GM19463 (cell line): ENCODE measurements around the gene TMEM114.
"Not testable (repeated sequence)": the region's sequence is repeated elsewhere in the genome, so short reads cannot be mapped to it uniquely, and the experiment has no call there.

Source experiments
- ATAC-seq: cut with Tn5 transposase; IDR thresholded peaks from one replicate; pipeline ENCODE4 v1.9.1; 2021; ENCODE audit warnings: mild to moderate bottlenecking, moderate library complexity; ENCODE audit not compliant: unreplicated experiment

Gene TMEM114

DNA sequence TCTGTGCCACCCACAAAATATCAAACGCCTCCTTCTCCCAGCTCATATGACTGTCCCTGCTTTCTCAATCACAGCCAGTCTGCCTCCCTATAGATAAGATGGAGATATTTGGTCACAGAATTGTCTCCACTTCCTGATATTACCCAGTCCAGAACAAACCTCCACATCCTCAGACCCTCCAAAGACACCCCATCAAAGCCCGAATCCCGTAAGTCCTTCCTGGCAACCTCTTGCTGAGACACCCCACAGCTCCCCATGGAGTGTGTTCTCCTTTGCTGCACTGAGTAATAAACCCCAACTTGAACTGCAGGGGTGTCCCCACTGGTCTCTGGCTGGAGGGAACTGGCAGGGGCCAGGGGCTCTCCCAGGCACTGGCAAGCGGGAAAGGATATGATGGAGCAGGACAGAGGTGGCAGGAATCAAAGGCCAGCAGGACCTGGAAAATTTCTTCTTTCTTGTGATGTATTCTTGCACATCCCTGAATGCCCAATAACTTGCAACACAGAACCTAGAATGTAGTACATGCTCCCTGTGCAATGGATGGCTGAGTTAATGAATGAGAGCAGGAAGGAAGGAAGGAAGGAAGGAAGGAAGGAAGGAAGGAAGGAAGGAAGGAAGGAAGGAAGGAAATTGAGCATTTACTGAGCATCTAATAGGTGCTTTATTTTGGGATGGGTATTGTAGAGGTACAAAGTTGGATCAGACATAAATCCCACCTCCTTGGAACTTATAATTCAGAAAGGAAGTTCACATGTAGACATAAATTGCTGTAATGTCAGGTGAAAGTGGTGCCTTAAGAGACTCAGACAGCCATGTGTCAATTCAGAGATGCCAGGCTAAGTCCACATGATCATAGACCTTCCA, 13.9 kb downstream of the TMEM114 start:
- ATAC-seq, result no peak

- ATAC-seq, result no peak
These were observed 14.9 kb downstream of the TMEM114 start for GRCh38 chr16:8575399-8575798.

DNA sequence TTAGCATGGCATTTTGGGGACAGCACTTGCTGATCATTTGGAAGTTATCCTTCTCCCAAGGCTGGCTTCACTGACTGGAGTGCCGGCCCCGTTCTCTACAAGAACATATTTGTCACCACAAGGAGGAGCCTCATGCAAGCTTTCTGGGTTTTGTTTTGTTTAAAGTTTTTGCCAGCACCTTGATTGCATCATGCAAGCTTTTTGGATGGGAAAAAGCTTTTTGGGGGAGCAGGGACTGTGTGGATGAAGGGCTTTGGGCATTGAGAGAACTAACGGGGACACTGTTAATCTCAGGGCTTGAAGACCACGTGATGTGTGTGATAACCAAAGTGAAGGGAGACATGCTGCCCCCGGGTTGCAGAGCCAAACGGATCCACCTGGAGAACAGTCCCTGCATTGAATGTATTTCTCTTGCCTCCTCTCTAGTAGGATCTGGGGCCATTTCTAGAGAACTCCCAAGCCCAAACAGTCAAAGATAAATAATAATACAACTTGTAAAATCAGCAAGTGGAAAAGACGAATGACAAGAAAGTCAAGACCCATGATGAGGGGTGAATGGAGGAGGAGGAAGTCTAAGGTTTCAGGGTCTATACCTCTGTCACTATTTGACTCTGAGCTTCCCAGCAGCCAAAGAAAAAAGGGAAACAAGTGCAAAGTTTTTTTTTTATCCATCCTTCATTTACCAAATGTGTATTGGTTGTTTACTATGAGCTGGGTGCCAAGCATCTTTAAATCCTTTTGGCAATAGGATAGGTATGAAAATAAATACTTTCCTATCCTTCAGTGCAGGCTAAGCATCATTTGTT, 17.2 kb downstream of the TMEM114 start:
- ATAC-seq, result no peak

- no peak for ATAC-seq
These were observed 18.0 kb downstream of the TMEM114 start for GRCh38 chr16:8572063-8572918.

GRCh38 chr16:8571061-8571596, 19.2 kb downstream of the TMEM114 start:
- ATAC-seq, result no peak

- not testable (repeated sequence) for ATAC-seq
These were observed 19.9 kb downstream of the TMEM114 start for GRCh38 chr16:8570393-8570792.

DNA sequence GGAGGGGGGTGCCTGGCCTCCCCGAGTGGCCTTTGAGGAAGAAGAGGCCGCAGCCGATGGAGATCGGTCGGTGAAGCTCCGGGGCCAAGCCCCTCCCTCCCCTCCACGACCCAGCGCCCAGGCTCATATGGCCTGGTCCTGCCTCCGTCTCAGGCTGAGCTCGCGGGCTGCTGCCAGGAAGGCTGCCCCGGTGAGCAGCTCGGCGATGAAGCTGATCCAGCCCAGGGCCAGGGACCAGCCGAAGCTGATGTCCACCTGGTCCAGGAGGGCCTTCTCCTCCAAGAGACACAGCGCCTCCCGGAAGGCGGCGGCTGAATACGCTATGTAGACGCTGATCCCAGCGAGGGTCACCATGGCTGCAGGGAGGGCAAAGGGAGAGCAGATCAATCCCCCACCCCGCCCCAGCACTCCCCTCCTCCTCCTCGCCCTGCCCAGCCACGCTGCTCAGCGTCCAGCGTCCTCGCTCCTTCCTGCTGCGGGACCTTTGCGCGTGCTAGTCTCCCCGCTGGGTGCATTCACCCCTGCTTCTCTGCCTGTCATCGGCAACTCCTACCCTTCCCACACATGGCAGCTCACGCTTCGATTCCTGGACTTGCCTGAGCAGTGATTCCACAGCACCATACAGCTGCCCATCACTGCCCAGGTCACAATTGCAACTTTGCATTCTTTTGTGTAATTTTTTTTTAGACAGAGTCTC, 20.5 kb downstream of the TMEM114 start:
- no peak for ATAC-seq

GRCh38 chr16:8568231-8568617, 22.1 kb downstream of the TMEM114 start:
- ATAC-seq, result no peak

DNA sequence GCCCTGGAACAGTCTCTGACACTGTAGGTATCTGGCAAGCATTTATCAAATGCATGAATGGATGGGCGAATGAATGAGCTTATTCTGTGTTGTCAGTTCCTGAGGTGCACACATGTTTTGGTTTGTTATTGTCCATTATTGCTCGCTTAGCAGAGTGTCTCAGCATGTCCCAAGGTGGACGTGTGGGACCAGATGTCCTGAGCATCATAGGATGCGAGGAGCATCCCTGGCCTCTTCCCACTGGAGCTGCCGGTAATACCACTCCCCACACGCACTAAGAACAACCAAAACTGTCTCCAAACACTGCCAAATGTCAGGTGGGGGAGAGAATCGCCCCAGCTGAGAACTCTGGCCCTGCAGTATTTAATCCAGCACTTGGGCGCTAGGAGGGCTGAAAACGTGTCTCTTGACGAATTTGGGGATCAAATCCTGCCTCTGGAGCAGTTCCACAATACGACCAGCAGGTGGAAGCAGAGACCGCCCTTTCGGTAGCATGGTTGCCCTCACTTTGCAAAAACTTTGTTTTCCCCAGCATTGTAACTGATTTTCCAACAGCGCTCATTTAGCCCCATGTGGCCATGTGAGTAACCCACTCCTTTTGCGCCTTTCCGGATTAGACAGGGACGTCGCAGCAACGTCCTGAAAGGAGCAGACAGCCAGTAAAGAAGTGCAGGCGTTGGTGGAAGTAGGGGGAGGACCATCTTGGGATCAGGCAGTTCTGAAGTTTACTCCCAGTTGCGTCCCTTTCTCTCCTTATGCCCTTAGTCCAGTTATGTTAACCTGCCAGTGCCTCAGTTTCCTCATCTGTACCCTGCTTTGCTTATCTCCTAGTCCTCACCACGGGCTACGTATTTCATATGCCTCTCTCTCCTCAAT, 22.7 kb downstream of the TMEM114 start:
- peak; percentile 89 for ATAC-seq

- ATAC-seq, result no peak
These were observed 24.8 kb downstream of the TMEM114 start for GRCh38 chr16:8565498-8565897.

- no peak for ATAC-seq
These were observed 25.4 kb downstream of the TMEM114 start for GRCh38 chr16:8564934-8565345.

- not testable (repeated sequence) for ATAC-seq
These were observed 26.3 kb downstream of the TMEM114 start for GRCh38 chr16:8563944-8564540.

DNA sequence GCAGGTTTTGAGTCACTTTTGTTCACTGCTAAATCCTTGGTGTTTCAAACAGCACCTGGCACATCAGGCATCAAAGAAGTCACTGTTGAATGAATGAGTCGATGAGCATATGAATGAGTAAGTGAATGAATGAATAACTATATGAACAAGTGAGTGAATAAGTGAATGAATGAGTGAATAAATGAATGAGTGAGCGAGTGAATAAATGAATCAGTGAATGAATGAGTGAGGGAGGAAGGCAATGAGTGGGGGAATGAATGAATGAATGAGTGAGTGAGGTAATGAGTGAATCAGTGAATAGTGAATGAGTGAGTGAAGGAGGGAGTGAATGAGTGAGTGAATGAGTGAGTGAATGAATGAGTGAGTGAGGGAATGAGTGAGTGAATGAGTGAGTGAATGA, 28.8 kb downstream of the TMEM114 start:
- ATAC-seq, result no peak

GRCh38 chr16:8555400-8555799, 34.9 kb downstream of the TMEM114 start:
- no peak for ATAC-seq

DNA sequence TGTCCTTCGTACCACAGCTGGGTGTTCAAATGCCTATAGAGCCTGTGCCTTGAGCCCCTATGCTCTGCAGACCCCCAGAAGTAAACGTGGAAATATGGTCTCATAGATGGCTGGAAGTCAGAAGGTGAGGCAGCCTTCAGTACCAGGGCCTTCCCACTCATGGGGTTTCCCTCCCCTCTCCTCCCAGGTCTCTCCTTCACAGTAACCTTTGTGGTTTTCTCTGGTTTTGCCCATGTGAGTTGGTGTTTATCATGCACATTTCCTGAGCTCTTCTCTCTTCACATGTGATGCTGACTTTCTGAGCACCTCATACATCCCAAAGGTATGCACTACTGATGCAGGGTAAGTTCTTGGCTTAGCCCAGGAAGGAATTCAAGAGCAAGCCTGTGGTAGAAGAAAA, 35.4 kb downstream of the TMEM114 start:
- no peak for ATAC-seq

- no peak for ATAC-seq
These were observed 36.3 kb downstream of the TMEM114 start for GRCh38 chr16:8554022-8554421.

- ATAC-seq, result no peak
These were observed 37.7 kb downstream of the TMEM114 start for GRCh38 chr16:8552487-8553221.
